ENCODE results near the gene PARN. TPM values are rescaled to one million over a fixed set of nuclear protein-coding genes. Genes with fewer than 3 reads are reported as not detected.
"Not testable (repeated sequence)": the region's sequence is repeated elsewhere in the genome, so short reads cannot be mapped to it uniquely, and the experiment has no call there.

PARN gene
- polyA plus RNA-seq, 2 of the 4 experiments (the other 2 are of a cell fraction) = 40.0 to 58.6 TPM

DNA sequence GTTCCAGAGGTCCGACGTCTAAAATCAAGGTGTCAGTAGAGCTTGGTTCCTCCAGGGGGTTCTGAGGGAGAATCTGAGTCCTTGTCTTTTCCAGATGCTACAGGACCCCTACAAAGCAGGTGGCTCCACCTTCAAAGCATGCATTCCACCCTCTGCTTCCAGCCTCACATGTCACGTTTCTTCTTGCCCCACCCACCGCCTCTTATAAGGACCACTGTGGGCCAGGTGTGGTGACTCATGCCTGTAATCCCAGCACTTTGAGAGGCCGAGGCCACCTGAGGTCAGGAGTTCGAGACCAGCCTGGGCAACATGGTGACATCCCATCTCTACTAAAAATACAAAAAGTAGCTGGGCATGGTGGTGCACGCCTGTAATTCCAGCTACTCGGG, 227.1 kb downstream of the PARN start:
- DNase-seq (ENCODE audit: low read depth in 1 of 2, low spot score in 1 of 2); ATAC-seq; H3K4me2 ChIP-seq; FAIRE-seq; POLR2A ChIA-PET; H3K4me3 ChIP-seq; H3K9me3 ChIP-seq: not testable (repeated sequence)
- CTCF ChIA-PET = interaction anchor here (1.1 to 1.3 kb wide), 2 partner anchors 125 to 153 kb away, joined by 3 read pairs; no protein-coding TSS in a partner anchor
- peak overlapping the region; percentile 99 to 100 for H3K27ac ChIP-seq
- peaks cover 63% of the 10 kb centered on the region for H3K4me1 ChIP-seq
- WGBS (ENCODE audit: missing lambda C conversion rate) = 90% methylated on average over 8 of the region's 8 CpGs

DNA sequence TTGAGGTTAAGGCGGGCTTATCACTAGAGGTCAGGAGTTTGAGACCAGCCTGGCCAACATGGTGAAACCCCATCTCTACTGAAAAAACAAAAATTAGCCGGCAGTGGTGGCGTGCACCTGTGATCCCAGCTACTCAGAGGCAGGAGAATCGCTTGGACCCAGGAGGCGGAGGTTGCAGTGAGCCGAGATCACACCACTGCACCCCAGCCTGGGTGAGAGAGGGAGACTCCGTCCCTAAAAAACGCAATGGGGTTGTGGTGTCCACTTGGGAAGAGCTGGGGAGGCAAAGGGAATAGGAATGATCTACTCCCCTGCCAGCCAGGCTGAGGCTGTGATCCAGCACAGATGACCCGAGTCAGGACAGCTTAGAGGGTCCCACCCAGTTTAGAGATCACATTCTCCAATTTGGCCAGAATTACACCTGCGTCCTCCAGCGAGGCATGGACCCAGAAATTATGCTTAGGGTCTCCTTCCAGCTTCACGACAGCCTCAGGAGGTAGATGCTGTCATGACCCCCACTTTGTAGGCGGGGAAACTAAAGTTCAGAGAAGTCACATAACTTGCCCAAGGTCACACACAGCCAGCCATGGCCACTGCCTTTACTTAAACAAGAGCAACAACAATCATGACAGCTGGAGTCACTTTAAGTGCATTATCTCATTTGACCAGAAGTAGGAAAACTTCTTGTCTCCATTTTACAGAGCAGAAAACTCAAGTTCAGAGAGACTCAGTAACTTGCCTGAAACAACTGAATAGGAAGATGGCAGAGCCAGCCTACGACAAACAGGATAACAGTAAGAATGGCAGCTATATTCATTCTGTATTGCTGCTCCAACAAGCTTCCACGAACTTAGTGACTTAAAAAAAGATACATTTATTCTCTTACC, 227.7 kb downstream of the PARN start:
- 91% methylated on average over 15 of the region's 15 CpGs for WGBS (ENCODE audit: missing lambda C conversion rate)
- H3K4me3 ChIP-seq; H3K9me3 ChIP-seq; ATAC-seq; FAIRE-seq; DNase-seq (ENCODE audit: low read depth in 1 of 2, low spot score in 1 of 2); POLR2A ChIA-PET: not testable (repeated sequence)
- Histone ChIP-seq H3K4me1 (peaks cover 66% of the 10 kb centered on the region), H3K4me2 (peak overlapping the region; percentile 90; the same call in 2 of the 3 replicates), H3K27ac (peak overlapping the region; percentile 99 to 100)
- CTCF ChIA-PET = interaction anchor here (1.3 kb wide), 1 partner anchor 152 kb away, joined by 3 read pairs; no protein-coding TSS in a partner anchor

- DNase-seq (ENCODE audit: low read depth in 1 of 2, low spot score in 1 of 2) = peak in 1 of 2 experiments; percentile 38
- Histone ChIP-seq H3K4me1 (peaks cover 69% of the 10 kb centered on the region), H3K4me2 (peak overlapping the region; percentile 90), H3K27ac (peak overlapping the region; percentile 99 to 100)
- CTCF ChIA-PET = interaction anchor here (0.6 to 1.3 kb wide), 2 partner anchors 57 to 151 kb away, joined by 3 read pairs; no protein-coding TSS in a partner anchor
- H3K4me3 ChIP-seq, ATAC-seq, POLR2A ChIA-PET, H3K9me3 ChIP-seq, FAIRE-seq: not testable (repeated sequence)
- WGBS (ENCODE audit: missing lambda C conversion rate) = no CpG with 5 or more reads among the region's 8 CpGs
- TF ChIP-seq, protein P1, sequence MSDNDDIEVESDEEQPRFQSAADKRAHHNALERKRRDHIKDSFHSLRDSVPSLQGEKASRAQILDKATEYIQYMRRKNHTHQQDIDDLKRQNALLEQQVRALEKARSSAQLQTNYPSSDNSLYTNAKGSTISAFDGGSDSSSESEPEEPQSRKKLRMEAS (IDR thresholded peaks at IDR 0.05) = 0 out of 2 replicates have a peak, but pooled peaks have one; percentile 33
These were observed 228.4 kb downstream of the PARN start for GRCh38 chr16:14401711-14402061.

- Histone ChIP-seq H3K4me2 (peak overlapping the region; percentile 90), H3K27ac (peak overlapping the region; percentile 99 to 100), H3K4me1 (peaks cover 64% of the 10 kb centered on the region)
- peak in 1 of 2 experiments; percentile 42 for DNase-seq (ENCODE audit: low read depth in 1 of 2, low spot score in 1 of 2)
- peak; percentile 2 to 5; a peak in 3 of 6 replicates for ATAC-seq
- H3K4me3 ChIP-seq, FAIRE-seq, POLR2A ChIA-PET, H3K9me3 ChIP-seq: not testable (repeated sequence)
- WGBS (ENCODE audit: missing lambda C conversion rate) = 71% methylated on average over 12 of the region's 12 CpGs
- CTCF ChIA-PET = interaction anchor here (0.6 kb wide), 1 partner anchor 56 kb away, joined by 3 read pairs; no protein-coding TSS in a partner anchor
These were observed 228.9 kb downstream of the PARN start for GRCh38 chr16:14400978-14401710.

DNA sequence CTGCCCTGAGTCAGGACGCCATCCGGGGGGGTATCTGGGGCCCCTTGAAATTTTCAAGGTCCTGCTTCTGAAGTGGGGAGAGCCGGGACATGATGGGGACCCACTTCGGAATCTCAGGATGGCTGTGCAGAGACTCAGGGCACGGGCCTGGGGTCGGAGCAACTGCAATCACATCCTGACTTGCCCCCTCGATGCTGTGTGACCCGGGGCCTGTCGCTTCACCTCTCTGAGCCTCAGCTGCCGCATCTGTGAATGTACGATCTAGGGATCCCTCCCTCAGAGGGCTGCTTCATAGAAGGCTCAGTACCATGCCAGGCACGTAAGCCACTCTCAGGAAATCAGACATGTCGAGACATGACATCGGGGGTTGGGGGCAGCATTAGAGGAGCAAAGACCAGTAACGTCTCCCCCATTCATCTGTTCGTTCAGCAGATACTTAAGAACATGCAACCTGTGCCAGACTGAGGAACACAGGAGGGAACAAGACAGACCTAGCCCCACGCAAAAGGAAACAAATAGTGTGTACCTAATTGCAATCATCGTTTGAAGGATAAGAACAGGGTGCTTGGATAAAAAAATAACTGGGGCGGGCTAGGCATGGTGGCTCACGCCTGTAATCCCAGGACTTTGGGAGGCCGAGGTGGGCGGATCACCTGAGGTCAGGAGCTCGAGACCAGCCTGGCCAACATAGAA, 229.6 kb downstream of the PARN start:
- DNase-seq (ENCODE audit: low read depth in 1 of 2, low spot score in 1 of 2) (no peak), FAIRE-seq (no peak), ATAC-seq (no peak)
- Histone ChIP-seq H3K9me3 (no peaks in the 10 kb centered on the region), H3K27ac (peak overlapping the region; percentile 99 to 100), H3K4me3 (peak overlapping the region; percentile 32), H3K4me2 (peak overlapping the region; percentile 90), H3K4me1 (peaks cover 67% of the 10 kb centered on the region)
- WGBS (ENCODE audit: missing lambda C conversion rate) = 84% methylated on average over 22 of the region's 23 CpGs
- TF ChIP-seq ZFP36 (IDR thresholded peaks at IDR 0.05; ENCODE audit: borderline replicate concordance, partially characterized antibody) (peak; percentile 71), KDM1A (IDR thresholded peaks at IDR 0.05; ENCODE audit: low read depth) (0 out of 2 replicates have a peak, but pooled peaks have one; percentile 20), HES2 (IDR thresholded peaks at IDR 0.05) (no peak)
- ChIA-PET POLR2A (no interaction called here), CTCF (interaction anchor here (1.8 to 1.9 kb wide), 2 partner anchors 34 to 128 kb away, joined by 4 to 7 read pairs; no protein-coding TSS in a partner anchor)
